Coronary artery (tissue), 2 donors: ENCODE data around the gene PCNT.
"Not testable (repeated sequence)": the region's sequence is repeated elsewhere in the genome, so short reads cannot be mapped to it uniquely, and the experiment has no call there.

ENCODE experiments used
- DNase-seq: peaks from one replicate; pipeline ENCODE4 v3.0.0-alpha.2; 2017; ENCODE audit warnings: low spot score
- H3K27ac ChIP-seq, 2 donors: fragments of 200-600 bp; sonication (generic); one replicate each; pipeline ENCODE4 v1.5.1; 2016 to 2019
- H3K4me3 ChIP-seq: fragments of 200-600 bp; sonication (generic); 2 replicates; pipeline ENCODE4 v1.5.1; 2016; ENCODE audit warnings: mild to moderate bottlenecking, moderate library complexity
- CTCF ChIP-seq: fragments of 200-600 bp; sonication (generic); IDR thresholded peaks from one replicate; pipeline ENCODE4 v1.5.1; 2019; ENCODE audit warnings: antibody characterized with exemption

Gene PCNT

DNA sequence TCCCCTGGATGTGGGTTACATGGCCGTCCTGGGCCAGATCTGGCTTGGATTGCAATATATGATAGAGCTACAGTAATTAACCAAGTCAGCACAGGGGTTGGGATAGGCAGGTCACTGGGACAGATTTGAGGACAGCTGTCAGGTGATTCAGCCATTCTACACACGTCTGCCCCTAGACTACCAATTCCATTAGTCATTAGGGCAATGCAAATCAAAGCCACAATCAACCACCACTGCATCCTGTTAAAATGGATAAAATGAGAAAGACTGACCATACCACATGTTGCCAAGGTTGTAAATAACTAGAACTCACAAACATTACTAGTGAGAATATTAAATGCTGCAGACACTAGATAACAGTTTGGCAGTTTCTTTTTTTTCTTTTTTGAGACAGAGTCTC lies 16.3 kb upstream of the PCNT start:
- Histone ChIP-seq H3K4me3 (no peak overlapping the region), H3K27ac (no peak overlapping the region)
- no peak for DNase-seq
- TF ChIP-seq CTCF, result no peak

GRCh38 chr21:46308431-46308830 lies 15.5 kb upstream of the PCNT start:
- H3K4me3 ChIP-seq, result no peak overlapping the region
- DNase-seq, result no peak
- TF ChIP-seq CTCF, result no peak
- H3K27ac ChIP-seq, result no peak overlapping the region

- H3K4me3 ChIP-seq, H3K27ac ChIP-seq, DNase-seq: not testable (repeated sequence)
These were observed 13.7 kb upstream of the PCNT start for GRCh38 chr21:46310260-46310659.

DNA sequence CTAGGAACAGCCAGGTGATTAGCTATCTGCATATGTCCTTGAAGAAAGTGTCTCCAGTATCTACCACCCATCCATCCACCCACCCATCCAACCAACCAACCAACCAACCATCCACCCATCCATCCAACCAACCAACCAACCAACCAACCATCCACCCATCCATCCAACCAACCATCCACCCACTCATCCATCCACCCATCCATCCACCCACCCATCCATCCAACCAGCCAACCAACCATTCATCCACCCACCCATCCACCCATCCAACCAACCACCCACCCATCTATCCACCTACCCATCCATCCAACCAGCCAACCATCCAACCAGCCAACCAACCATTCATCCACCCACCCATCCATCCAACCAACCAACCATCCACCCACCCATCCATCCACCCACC lies 12.4 kb upstream of the PCNT start:
- no peak for DNase-seq
- TF ChIP-seq CTCF, result no peak
- Histone ChIP-seq H3K4me3 (no peak overlapping the region), H3K27ac (no peak overlapping the region)

DNA sequence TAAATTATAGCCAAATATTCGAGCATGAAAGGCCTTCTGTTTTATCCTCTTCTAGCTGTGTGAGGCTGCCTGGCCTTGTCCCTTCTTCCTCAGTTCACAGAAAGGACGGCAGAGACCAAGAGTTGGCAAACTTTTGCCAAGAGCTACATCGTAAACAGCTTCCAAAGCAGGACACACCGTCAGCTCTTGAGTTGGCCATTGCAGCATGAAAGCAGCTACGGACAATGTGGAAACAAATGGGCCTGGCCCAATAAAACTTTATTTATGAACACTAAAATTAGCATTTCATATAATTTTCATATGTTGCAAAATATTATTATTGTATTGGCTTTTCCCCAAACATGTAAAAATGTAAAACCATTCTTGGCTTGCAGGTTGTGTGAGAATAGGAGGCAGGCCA lies 11.0 kb upstream of the PCNT start:
- Histone ChIP-seq H3K4me3 (no peak overlapping the region), H3K27ac (no peak overlapping the region)
- TF ChIP-seq CTCF, result no peak
- DNase-seq, result no peak

DNA sequence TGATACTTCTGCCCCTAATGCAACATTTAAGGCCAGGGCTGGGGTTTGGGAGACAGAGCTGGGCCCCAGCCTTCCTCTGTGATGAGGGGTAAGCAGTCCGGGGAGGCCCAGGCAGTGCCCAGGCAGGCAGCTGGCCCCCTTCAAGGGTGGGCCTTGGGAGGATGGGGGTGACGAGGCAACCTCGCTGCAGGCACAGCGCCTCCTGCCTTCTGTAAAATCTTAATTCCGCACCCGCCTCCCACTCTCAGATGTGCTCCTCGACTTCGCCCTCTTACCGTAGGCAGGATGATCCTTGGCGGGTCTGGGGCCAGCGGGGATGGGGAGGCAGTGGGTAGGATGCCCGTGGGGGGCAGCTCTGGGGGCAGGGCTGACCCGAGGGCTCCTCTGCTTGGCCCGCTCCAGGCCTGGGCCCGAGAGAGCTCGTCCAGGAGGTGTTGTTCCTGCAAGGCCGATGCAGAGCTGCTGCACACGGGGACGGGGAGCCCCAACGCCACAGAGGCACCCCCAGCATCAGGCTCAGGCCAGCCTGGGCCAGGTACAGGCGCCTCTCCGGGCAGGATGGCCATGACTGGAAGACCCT lies 9.4 kb upstream of the PCNT start:
- Histone ChIP-seq H3K4me3 (no peak overlapping the region), H3K27ac (no peak overlapping the region)
- TF ChIP-seq CTCF, result no peak
- no peak for DNase-seq

DNA sequence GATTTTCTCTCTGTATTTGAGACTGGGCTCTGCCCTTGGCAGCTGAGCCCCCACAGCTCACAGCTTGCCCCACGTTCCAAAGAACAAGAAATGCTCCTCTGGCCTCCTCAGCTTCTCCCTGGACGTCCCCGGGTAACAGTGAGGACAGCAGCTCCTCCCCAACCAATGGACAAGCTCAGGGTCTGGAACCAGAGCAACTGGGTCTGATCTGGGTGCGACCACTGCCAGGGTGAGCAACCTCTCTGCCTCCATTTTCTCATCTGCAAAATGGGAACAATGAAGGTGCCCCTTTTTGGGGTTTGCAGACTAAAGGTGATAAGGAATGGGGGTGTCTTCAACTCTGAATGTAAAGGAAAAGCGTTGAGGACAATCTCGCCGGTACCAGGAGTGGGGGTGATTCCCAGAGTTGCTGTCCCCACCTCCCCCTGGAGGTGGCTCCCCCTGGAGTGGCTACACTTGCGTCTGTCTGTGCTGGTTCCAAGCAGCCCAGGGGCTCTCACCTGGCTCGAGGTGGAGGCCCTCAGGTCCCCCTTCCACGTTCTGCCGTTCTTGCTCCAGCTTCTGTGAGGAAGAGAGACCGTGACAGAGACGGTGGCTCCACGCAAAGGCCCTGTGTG lies 7.1 kb upstream of the PCNT start:
- DNase-seq, result no peak
- Histone ChIP-seq H3K4me3 (no peak overlapping the region), H3K27ac (no peak overlapping the region)
- no peak for TF ChIP-seq CTCF
